PC-3 (cell line): Measurements from ENCODE around the gene PPM1E. TPM values are rescaled to one million over a fixed set of nuclear protein-coding genes. Genes with fewer than 3 reads are reported as not detected.

Experiments
- ATAC-seq: fragments of 200-7000 bp; cut with Tn5 transposase; 2 replicates; pipeline ENCODE4 v1.9.1; 2020; ENCODE audit warnings: mild to moderate bottlenecking, moderate library complexity
- BruUV-seq: library from RNA; stranded (reverse); fragments of 400-500 nt; replicated peaks from 2 replicates; lab custom pipeline; 2021; lab: Mats Ljungman, UMichigan
- CTCF ChIA-PET: fragments of 300-600 bp; sonication (Branson Sonifier 250); formaldehyde crosslinking; loops from one replicate; lab custom pipeline; 2022; ENCODE audit warnings: antibody characterized with exemption; lab: Charles Lee
- POLR2A ChIA-PET: fragments of 300-600 bp; sonication (Branson Sonifier 250); formaldehyde crosslinking; loops from one replicate; lab custom pipeline; 2022; ENCODE audit warnings: antibody characterized with exemption; ENCODE audit not compliant: unreplicated experiment; lab: Charles Lee
- DNase-seq: peaks from one replicate; pipeline ENCODE4 v3.0.0-alpha.2; 2015
- H2AFZ ChIP-seq: fragments of 300-600 bp; sonication (generic); 2 replicates; pipeline ENCODE4 v1.6.0; 2016; ENCODE audit warnings: antibody characterized with exemption, low read length
- H3F3A ChIP-seq: fragments of 300-600 bp; sonication (generic); one replicate; pipeline ENCODE4 v1.6.0; 2017; ENCODE audit warnings: antibody characterized with exemption, low read length, control low read depth, mild to moderate bottlenecking; ENCODE audit not compliant: unreplicated experiment
- H3K27ac ChIP-seq: fragments of 300-600 bp; sonication (generic); 2 replicates; pipeline ENCODE4 v1.5.1; 2016; ENCODE audit warnings: mild to moderate bottlenecking, low read length
- H3K27me3 ChIP-seq: fragments of 300-600 bp; sonication (generic); 2 replicates; pipeline ENCODE4 v1.6.1; 2016; ENCODE audit warnings: low read length, mixed read lengths
- H3K36me3 ChIP-seq: fragments of 300-600 bp; sonication (generic); 2 replicates; pipeline ENCODE4 v1.6.1; 2016; ENCODE audit warnings: low read depth, mixed run types, low read length, mixed read lengths
- H3K4me1 ChIP-seq: fragments of 300-600 bp; sonication (generic); 2 replicates; pipeline ENCODE4 v1.5.1; 2016; ENCODE audit warnings: low read length; ENCODE audit not compliant: insufficient read depth
- H3K4me2 ChIP-seq: fragments of 300-600 bp; sonication (generic); 2 replicates; pipeline ENCODE4 v1.6.0; 2016; ENCODE audit warnings: low read length
- H3K4me3 ChIP-seq: fragments of 300-600 bp; sonication (generic); 2 replicates; pipeline ENCODE4 v1.5.1; 2016; ENCODE audit warnings: mild to moderate bottlenecking, low read length, mixed read lengths
- H3K79me2 ChIP-seq: fragments of 300-600 bp; sonication (generic); 2 replicates; pipeline ENCODE4 v1.6.1; 2017; ENCODE audit warnings: low read length, mixed read lengths
- H3K9ac ChIP-seq: fragments of 300-600 bp; sonication (generic); 2 replicates; pipeline ENCODE4 v1.6.0; 2016; ENCODE audit warnings: mild to moderate bottlenecking, low read length
- H3K9me2 ChIP-seq: fragments of 300-600 bp; sonication (generic); replicated peaks from 2 replicates; pipeline ENCODE4 v1.6.1; 2016; ENCODE audit warnings: mixed run types, low read length, mixed read lengths
- H3K9me3 ChIP-seq: fragments of 300-600 bp; sonication (generic); 2 replicates; pipeline ENCODE4 v1.6.1; 2016; ENCODE audit warnings: low read length, mixed read lengths
- H4K20me1 ChIP-seq: fragments of 300-600 bp; sonication (generic); 2 replicates; pipeline ENCODE4 v1.6.1; 2016; ENCODE audit warnings: low read length, mixed read lengths
- EZH2 ChIP-seq: fragments of 300-600 bp; sonication (generic); IDR thresholded peaks from one replicate; pipeline ENCODE4 v1.6.1; 2017; ENCODE audit warnings: antibody characterized with exemption, mild to moderate bottlenecking, low read length; ENCODE audit not compliant: unreplicated experiment
- EZH2phosphoT487 ChIP-seq: fragments of 300-600 bp; sonication (generic); IDR thresholded peaks from 2 replicates; pipeline ENCODE4 v1.6.1; 2018; ENCODE audit warnings: mild to moderate bottlenecking, antibody characterized with exemption, low read length, borderline replicate concordance
- intact Hi-C: fragments of 100-400 bp; cut with micrococcal nuclease; formaldehyde crosslinking; loops from 2 replicates; pipeline ENCODE4 v1.9.0; 2023
- total RNA-seq: library from RNA; depleted of rRNA; stranded (reverse); fragments of >200 nt; gene quantifications from 2 replicates; pipeline ENCODE4 v1.2.3, GENCODE V29; 2014
- TF ChIP-seq, protein P1 (sequence below): fragments of 300-600 bp; sonication (generic); conservative IDR thresholded peaks from 2 replicates; pipeline ENCODE4 v1.5.1; 2017; ENCODE audit warnings: antibody characterized with exemption, low read depth, mild to moderate bottlenecking, low read length

PPM1E gene
- total RNA-seq, 1 experiment from 2014 or later: not detected

DNA sequence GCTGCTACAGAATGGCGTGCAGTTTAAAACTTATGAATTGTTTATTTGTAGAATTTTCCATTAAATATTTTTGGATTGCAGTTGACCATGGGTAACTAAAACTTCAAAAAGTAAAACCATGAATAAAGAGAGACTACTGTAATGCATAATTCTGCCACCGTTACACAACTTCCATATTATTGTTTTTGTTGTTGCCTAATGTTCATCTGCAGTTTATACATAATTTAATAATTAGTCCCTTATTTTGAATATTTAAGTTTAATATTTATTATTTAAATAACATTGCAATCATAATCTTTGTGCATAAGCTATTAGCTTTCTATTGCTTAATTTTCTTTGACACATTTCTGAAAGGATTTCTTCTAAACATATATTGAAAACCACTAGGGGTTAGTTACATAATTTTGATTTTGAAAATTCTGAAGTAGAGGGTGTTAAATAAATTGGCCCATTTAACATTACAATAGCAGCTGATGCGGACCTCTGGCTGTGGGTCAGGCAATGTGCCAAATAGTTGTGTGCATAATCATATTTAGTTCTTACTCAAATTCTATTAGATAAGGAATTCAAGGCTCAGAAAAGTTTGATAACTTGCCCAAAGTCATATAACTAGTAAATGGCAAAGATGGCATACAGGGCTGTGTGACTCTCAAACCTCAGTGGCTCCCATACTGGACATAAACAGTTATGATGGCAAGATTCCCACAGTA is 31.1 kb downstream of the PPM1E start:
- no TSS peak for BruUV-seq
- Histone ChIP-seq H3K27ac (no peak overlapping the region), H2AFZ (no peak overlapping the region), H3K36me3 (no peaks in the 10 kb centered on the region), H3K4me1 (peaks cover 4% of the 10 kb centered on the region), H3K27me3 (peaks cover 31% of the 10 kb centered on the region), H3K4me2 (peak overlapping the region; percentile 46; the same call in 1 of the 2 replicates), H3K9me3 (no peaks in the 10 kb centered on the region), H3K9me2 (no peaks in the 10 kb centered on the region), H4K20me1 (no peaks in the 10 kb centered on the region), H3F3A (no peaks in the 10 kb centered on the region), H3K79me2 (no peaks in the 10 kb centered on the region), H3K9ac (no peak overlapping the region), H3K4me3 (no peak overlapping the region)
- intact Hi-C loops: no loop called here
- TF ChIP-seq, protein P1, sequence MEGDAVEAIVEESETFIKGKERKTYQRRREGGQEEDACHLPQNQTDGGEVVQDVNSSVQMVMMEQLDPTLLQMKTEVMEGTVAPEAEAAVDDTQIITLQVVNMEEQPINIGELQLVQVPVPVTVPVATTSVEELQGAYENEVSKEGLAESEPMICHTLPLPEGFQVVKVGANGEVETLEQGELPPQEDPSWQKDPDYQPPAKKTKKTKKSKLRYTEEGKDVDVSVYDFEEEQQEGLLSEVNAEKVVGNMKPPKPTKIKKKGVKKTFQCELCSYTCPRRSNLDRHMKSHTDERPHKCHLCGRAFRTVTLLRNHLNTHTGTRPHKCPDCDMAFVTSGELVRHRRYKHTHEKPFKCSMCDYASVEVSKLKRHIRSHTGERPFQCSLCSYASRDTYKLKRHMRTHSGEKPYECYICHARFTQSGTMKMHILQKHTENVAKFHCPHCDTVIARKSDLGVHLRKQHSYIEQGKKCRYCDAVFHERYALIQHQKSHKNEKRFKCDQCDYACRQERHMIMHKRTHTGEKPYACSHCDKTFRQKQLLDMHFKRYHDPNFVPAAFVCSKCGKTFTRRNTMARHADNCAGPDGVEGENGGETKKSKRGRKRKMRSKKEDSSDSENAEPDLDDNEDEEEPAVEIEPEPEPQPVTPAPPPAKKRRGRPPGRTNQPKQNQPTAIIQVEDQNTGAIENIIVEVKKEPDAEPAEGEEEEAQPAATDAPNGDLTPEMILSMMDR: no peak
- TF ChIP-seq EZH2phosphoT487 (no peak), EZH2 (no peak)
- ATAC-seq: peak; percentile 9; the same call in 1 of the 2 replicates
- peak; percentile 56 for DNase-seq
- CTCF ChIA-PET: no interaction called here
- POLR2A ChIA-PET: interaction anchor here (0.5 to 0.7 kb wide), 2 partner anchors 372 to 704 kb away, joined by 4 to 15 read pairs; no protein-coding TSS in a partner anchor

DNA sequence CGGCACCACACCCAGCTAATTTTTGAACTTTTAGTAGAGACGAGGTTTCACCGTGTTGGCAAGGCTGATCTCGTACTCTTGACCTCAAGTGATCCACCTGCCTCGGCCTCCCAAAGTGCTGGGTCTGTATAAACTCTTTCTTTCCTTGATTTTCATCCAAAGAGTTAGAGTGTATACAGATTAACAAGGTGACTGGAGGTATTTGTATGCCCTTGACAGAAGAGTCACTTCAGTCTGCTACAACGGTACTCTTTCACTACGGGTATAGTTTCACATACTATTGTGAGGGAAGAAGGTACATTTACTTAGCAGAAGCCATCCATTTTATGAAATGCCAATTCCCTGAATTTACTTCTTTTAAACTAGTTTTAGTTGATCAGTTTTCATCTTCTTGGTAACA is 32.5 kb downstream of the PPM1E start:
- no peaks in the 10 kb centered on the region for H3K9me3 ChIP-seq
- no peak overlapping the region for H3K27ac ChIP-seq
- DNase-seq: no peak
- no peaks in the 10 kb centered on the region for H3F3A ChIP-seq
- H3K4me1 ChIP-seq: peaks cover 4% of the 10 kb centered on the region
- no peak overlapping the region for H3K9ac ChIP-seq
- H4K20me1 ChIP-seq: no peaks in the 10 kb centered on the region
- peaks cover 33% of the 10 kb centered on the region for H3K27me3 ChIP-seq
- H2AFZ ChIP-seq: no peak overlapping the region
- no peaks in the 10 kb centered on the region for H3K36me3 ChIP-seq
- no peaks in the 10 kb centered on the region for H3K79me2 ChIP-seq
- ChIA-PET CTCF (no interaction called here), POLR2A (no interaction called here)
- H3K4me3 ChIP-seq: no peak overlapping the region
- no peak overlapping the region for H3K4me2 ChIP-seq
- TF ChIP-seq, protein P1: no peak
- TF ChIP-seq EZH2: no peak
- no peak for TF ChIP-seq EZH2phosphoT487
- intact Hi-C loops: no loop called here
- no peak for ATAC-seq
- no TSS peak for BruUV-seq
- H3K9me2 ChIP-seq: no peaks in the 10 kb centered on the region

DNA sequence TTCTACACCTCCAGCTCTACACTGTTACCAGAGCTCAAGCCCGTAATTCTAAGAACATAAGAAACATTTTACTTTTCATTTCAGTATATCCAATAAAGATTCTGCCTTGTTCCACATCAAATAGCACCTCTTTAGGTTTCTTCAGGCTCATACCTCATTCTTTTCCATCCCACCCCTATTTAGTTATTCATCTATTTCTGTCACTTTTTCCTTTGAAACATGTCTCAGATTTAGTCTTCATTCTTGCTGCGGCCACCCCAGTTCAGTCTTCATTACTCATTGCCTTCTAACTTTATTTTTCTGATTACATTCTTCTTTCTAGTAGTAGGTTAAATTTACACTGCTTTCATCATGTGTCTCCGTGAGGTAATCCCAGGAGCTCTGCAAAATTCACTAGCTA is 33.5 kb downstream of the PPM1E start:
- no peak overlapping the region for H3K4me2 ChIP-seq
- no peaks in the 10 kb centered on the region for H3K9me3 ChIP-seq
- no peaks in the 10 kb centered on the region for H3K79me2 ChIP-seq
- H3K36me3 ChIP-seq: no peaks in the 10 kb centered on the region
- TF ChIP-seq, protein P1: no peak
- TF ChIP-seq EZH2phosphoT487 (no peak), EZH2 (no peak)
- DNase-seq (no peak), ATAC-seq (no peak)
- H3K27ac ChIP-seq: no peak overlapping the region
- CTCF ChIA-PET: no interaction called here
- intact Hi-C loops: no loop called here
- POLR2A ChIA-PET: no interaction called here
- H4K20me1 ChIP-seq: no peaks in the 10 kb centered on the region
- H3K4me1 ChIP-seq: peaks cover 4% of the 10 kb centered on the region
- H3K9me2 ChIP-seq: no peaks in the 10 kb centered on the region
- BruUV-seq: no TSS peak
- H3K4me3 ChIP-seq: no peak overlapping the region
- no peaks in the 10 kb centered on the region for H3F3A ChIP-seq
- no peak overlapping the region for H3K9ac ChIP-seq
- no peak overlapping the region for H2AFZ ChIP-seq
- H3K27me3 ChIP-seq: peaks cover 33% of the 10 kb centered on the region
